Heart left ventricle (tissue), 16 donors: ENCODE measurements around the gene SP140L. TPM values are rescaled to one million over a fixed set of nuclear protein-coding genes. Genes with fewer than 3 reads are reported as not detected.
"Not testable (repeated sequence)": the region's sequence is repeated elsewhere in the genome, so short reads cannot be mapped to it uniquely, and the experiment has no call there.

Source experiments
- ATAC-seq, 4 donors: fragments of 200-7000 bp; cut with Tn5 transposase; one replicate each; pipeline ENCODE4 v1.9.1; 2020 to 2022; ENCODE audit warnings: moderate library complexity in 4 of 4, mild to moderate bottlenecking in 3 of 4, moderate number of reproducible peaks in 1 of 4
- DNase-seq, 5 donors: peaks; one replicate each; pipeline ENCODE4 v3.0.0-alpha.2; 2020
- H3K27ac ChIP-seq, 12 donors: fragments of 200-600 bp; sonication (generic) in 4 of 12; one replicate each; pipeline versions ENCODE4 v1.5.0 to v1.8.0; 2016 to 2022; ENCODE audit warnings: mild to moderate bottlenecking in 2 of 12
- H3K27me3 ChIP-seq, 9 donors: fragments of 200-600 bp; sonication (generic) in 2 of 9; one replicate each; pipeline versions ENCODE4 v1.5.1 to v1.8.0; 2016 to 2022; ENCODE audit warnings: mild to moderate bottlenecking in 3 of 9
- H3K36me3 ChIP-seq, 9 donors: fragments of 200-600 bp; sonication (generic) in 2 of 9; one replicate each; pipeline versions ENCODE4 v1.5.0 to v1.8.0; 2018 to 2022; ENCODE audit warnings: mild to moderate bottlenecking in 2 of 9
- H3K4me1 ChIP-seq, 12 donors: fragments of 200-600 bp; sonication (generic) in 4 of 12; one replicate each; pipeline versions ENCODE4 v1.5.0 to v1.8.0; 2016 to 2022; ENCODE audit warnings: mild to moderate bottlenecking in 3 of 12
- H3K4me3 ChIP-seq, 12 donors: fragments of 200-600 bp; sonication (generic) in 4 of 12; one replicate each; pipeline versions ENCODE4 v1.5.0 to v1.8.0; 2017 to 2022; ENCODE audit warnings: mild to moderate bottlenecking in 9 of 12, moderate library complexity in 4 of 12
- H3K9me3 ChIP-seq, 12 donors: fragments of 200-600 bp; sonication (generic) in 4 of 12; one replicate each; pipeline versions ENCODE4 v1.5.0 to v1.8.0; 2016 to 2022; ENCODE audit warnings: mild to moderate bottlenecking in 1 of 12
- POLR2A ChIP-seq, 2 donors: fragments of 450-650 bp; IDR thresholded peaks; one replicate each; pipeline ENCODE4 v1.6.1; 2017; ENCODE audit warnings: antibody characterized with exemption in 2 of 2, mild to moderate bottlenecking in 2 of 2, moderate library complexity in 2 of 2
- WGBS, 4 donors: extraction: QIAGEN DNeasy Blood & Tissue Kit in 2 of 4; methylation state at CpG; one replicate each; pipeline versions ENCODE4 v1.1.5 to v1.1.7; 2013 to 2018; 5-methylcytosine and 5-hydroxymethylcytosine counted together
- intact Hi-C, 10 donors: fragments of 100-400 bp; cut with DNase I; formaldehyde crosslinking; loops; one replicate each; pipeline versions ENCODE4 v1.11.1 to v1.14.2; 2022
- polyA plus RNA-seq, 2 donors: library from polyadenylated mRNA; stranded (reverse); fragments of 200-250 nt; gene quantifications; one replicate each; pipeline ENCODE4 v1.2.3, GENCODE V29; 2013
- total RNA-seq, 9 donors: library from RNA; depleted of rRNA in 2 of 9; stranded (reverse); fragments of >200 nt in 2 of 9; fragmentation: NEBNext Ultra II Directional in 3 of 9; extraction: Animal tissue kit (Norgen Biotek cat#: 25700) in 3 of 9; gene quantifications; one replicate each; pipeline versions ENCODE4 v1.1.0 to v1.2.4, GENCODE V29; 2016 to 2023
- TF ChIP-seq, protein P1 (sequence below), 12 donors: fragments of 200-600 bp; sonication (generic) in 4 of 12; IDR thresholded peaks; one replicate each; pipeline versions ENCODE4 v1.5.0 to v1.8.0; 2018 to 2022; ENCODE audit warnings: antibody characterized with exemption in 12 of 12, mild to moderate bottlenecking in 5 of 12
- donor health status: ischemic (EF 13 %, LVEDD 7.1; RV severe dilation, severe dysfunction).
- donor health status: healthy with polysubstance abuse.
- donor health status: DM: no; HTN: yes; CAD: no.
- donor health status: DM: no; HTN: no; CAD: no.
- donor health status: ischemic (EF 25% LVEDD 6.9; RV normal size, moderate dysfunction).
- donor health status: ischemic (EF 25% LVEDD 5.7; RV mildly dilated, moderate dysfunction).
- donor health status: healthy.
- donor health status: DM: yes; HTN: yes; CAD: no.
- donor health status: ischemic (EF 35%, LVEDD 5.7; RV mildly dilated, moderate dysfunction).
- donor health status: nonischemic (EF 11% LVEDD 7.7; RV severe dilation, severe dysfunction).
- donor health status: DM: yes; HTN: yes; CAD: no.
- donor health status: PGD.
- donor health status: ischemic (EF 29% LVEDD 5.4; RV normal size, mild dysfunction).
- donor health status: nonischemic (EF 23%, LVEDD 6.1; RV moderate dilation, normal function).

SP140L gene
- total and polyA plus RNA-seq, 11 donors, result 2.5 to 17.6 (median 4.0) TPM

DNA sequence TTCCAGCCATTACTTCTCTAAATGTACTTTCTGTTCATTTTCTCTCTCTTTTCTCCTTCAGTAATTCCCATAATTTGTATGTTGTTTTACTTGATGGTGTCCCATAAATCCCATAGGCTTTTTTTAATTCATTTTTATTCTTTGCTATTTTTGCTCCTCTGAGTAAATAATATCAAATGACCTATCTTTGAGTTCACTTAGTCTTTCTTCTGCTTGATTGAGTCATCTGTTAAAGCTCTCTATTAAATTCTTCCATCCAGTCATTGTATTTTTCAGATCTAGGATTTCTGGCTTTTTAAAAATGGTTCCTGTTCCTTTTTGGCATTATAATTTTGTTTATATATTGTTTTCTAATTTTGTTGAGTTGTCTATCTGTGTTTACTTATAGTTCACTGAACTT, 102.5 kb downstream of the SP140L start:
- Histone ChIP-seq H3K4me1 (peaks cover 0 to 66% (median 12%) of the 10 kb centered on the region in 12 donors), H3K27me3 (no peaks in the 10 kb centered on the region), H3K4me3 (no peak overlapping the region), H3K36me3 (peaks cover 0 to 41% (median 13%) of the 10 kb centered on the region in 9 donors), H3K9me3 (peaks cover 0 to 41% (median 12%) of the 10 kb centered on the region in 12 donors), H3K27ac (no peak overlapping the region)
- intact Hi-C loops, result no loop called here
- no peak for TF ChIP-seq POLR2A (IDR thresholded peaks at IDR 0.05)
- TF ChIP-seq, protein P1, sequence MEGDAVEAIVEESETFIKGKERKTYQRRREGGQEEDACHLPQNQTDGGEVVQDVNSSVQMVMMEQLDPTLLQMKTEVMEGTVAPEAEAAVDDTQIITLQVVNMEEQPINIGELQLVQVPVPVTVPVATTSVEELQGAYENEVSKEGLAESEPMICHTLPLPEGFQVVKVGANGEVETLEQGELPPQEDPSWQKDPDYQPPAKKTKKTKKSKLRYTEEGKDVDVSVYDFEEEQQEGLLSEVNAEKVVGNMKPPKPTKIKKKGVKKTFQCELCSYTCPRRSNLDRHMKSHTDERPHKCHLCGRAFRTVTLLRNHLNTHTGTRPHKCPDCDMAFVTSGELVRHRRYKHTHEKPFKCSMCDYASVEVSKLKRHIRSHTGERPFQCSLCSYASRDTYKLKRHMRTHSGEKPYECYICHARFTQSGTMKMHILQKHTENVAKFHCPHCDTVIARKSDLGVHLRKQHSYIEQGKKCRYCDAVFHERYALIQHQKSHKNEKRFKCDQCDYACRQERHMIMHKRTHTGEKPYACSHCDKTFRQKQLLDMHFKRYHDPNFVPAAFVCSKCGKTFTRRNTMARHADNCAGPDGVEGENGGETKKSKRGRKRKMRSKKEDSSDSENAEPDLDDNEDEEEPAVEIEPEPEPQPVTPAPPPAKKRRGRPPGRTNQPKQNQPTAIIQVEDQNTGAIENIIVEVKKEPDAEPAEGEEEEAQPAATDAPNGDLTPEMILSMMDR (IDR thresholded peaks at IDR 0.05), result no peak
- DNase-seq (no peak), ATAC-seq (no peak)

DNA sequence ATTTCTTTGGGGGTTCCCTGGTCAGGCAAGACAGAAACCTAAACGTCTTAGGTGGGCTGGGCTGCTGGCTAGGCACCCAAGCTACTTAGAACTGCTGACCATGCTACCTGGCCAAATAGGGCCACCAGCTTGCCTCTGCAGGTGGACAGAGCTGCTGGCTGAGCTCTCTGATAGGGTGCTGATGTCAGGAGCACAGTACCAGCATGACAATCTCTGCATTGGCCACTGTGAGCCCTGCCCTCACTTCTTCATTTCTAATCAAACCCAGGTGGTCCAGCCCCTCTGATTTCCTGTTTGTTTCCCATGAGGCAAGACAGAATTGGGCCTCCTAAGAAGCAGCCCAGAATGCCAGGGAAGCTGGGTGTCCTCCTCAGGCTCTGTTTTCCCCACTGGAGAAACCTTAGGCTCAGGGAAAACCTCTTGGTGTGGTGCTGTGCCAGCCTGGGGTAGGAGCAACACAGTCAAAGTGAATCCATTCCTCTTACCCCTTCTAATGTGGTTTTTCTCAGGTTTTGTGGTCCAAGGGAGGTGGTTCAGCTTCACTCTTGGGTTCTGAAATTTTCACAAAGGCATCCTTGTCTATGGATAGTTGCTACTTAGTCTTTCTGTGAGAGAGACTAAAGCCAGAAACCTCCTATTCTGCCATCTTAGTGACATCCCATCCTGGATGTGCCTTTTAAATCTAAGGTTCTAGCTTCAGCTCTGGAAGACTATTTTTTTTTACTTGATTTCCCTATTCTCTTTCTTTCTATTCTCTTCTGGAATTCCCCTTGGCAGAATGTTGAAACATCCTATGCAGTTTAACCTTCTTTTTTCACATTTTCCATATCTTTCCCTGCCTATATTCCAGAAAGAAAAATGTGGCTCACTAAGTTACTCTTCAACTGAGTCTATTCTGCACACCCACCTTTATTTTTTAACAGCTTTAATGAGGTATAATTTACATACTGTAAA, 104.2 kb downstream of the SP140L start:
- TF ChIP-seq POLR2A (IDR thresholded peaks at IDR 0.05), result no peak
- TF ChIP-seq, protein P1 (IDR thresholded peaks at IDR 0.05), result no peak
- no peak for DNase-seq
- Histone ChIP-seq H3K27me3 (no peaks in the 10 kb centered on the region), H3K36me3 (peaks cover 0 to 44% (median 14%) of the 10 kb centered on the region in 9 donors), H3K27ac (peak overlapping the region in 1 of 12 donors; percentile 44), H3K4me1 (peaks cover 0 to 55% (median under 1%) of the 10 kb centered on the region in 12 donors), H3K9me3 (peaks cover 0 to 50% (median 16%) of the 10 kb centered on the region in 12 donors), H3K4me3 (no peak overlapping the region)
- intact Hi-C loops, result no loop called here
- 75 to 100% (median 83%) methylated on average over 1 of the region's 1 CpG for WGBS, 4 donors
- ATAC-seq, result peak in 1 of 4 donors; percentile 24

DNA sequence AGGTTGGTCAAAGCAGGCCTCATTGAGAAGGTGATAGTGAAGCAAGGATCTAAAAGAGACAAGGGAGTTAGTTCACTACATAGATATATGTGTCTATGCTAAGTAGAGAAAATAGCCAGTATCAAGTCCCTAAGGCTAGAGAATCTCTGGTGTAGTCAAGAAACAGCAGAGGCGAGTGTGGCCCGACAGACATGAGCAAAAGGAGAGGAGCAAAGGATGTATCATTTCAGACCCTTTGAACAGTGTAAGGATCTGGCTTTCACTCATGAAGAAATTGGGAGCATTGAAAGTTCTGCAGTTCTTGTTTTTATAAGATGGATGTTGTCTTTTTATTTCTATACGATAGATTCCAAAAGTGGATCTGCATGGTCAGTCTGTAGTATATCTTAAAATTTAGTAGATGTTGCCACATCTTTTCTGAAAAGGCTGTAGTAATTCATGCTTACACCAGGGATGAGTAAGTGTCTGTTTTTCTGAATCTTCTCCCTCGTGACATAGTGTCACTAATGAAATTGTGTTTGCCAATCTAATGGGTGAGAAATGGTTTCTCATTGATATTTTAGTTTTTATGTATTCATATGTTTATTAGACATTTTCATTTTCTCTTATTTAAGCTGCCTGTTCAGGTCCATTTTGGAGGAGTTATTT, 107.8 kb downstream of the SP140L start:
- TF ChIP-seq, protein P1 (IDR thresholded peaks at IDR 0.05), result no peak
- no peak for TF ChIP-seq POLR2A (IDR thresholded peaks at IDR 0.05)
- intact Hi-C loops, result no loop called here
- peaks cover 0 to 58% (median 9%) of the 10 kb centered on the region in 12 donors for H3K4me1 ChIP-seq
- peak overlapping the region in 1 of 12 donors; percentile 33 for H3K27ac ChIP-seq
- 73 to 92% (median 77%) methylated on average over 4 of the region's 4 CpGs for WGBS, 4 donors
- peaks cover 0 to 32% (median 7%) of the 10 kb centered on the region in 9 donors for H3K36me3 ChIP-seq
- H3K27me3 ChIP-seq, result no peaks in the 10 kb centered on the region
- no peak for ATAC-seq
- DNase-seq, result no peak
- H3K4me3 ChIP-seq, result no peak overlapping the region
- peaks cover 0 to 43% (median 8%) of the 10 kb centered on the region in 12 donors for H3K9me3 ChIP-seq

DNA sequence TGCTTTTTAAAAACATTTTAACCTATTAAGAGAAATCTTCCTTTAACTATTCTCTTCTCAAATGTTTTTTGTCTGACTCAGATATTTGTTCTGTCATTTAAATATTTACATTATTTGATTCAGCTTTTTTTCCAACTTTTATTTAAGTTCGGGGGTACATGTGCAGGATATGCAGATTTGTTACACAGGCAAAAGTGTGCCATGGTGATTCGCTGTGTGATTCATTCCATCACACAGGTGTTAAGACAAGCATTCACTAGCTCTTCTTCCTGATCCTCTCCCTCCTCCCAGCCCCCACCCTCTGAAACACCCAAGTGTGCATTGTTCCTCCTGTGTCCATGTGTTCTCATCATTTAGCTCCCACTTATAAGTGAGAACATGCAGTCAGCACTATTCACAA, 108.4 kb downstream of the SP140L start:
- TF ChIP-seq, protein P1 (IDR thresholded peaks at IDR 0.05), result no peak
- TF ChIP-seq POLR2A (IDR thresholded peaks at IDR 0.05), result no peak
- H3K27me3 ChIP-seq, result no peaks in the 10 kb centered on the region
- peaks cover 0 to 26% (median 7%) of the 10 kb centered on the region in 9 donors for H3K36me3 ChIP-seq
- WGBS, 4 donors, result 95 to 98% (median 97%) methylated on average over 2 of the region's 2 CpGs
- H3K9me3 ChIP-seq, result peaks cover 0 to 38% (median 8%) of the 10 kb centered on the region in 12 donors
- intact Hi-C loops, result no loop called here
- ATAC-seq (no peak), DNase-seq (no peak)
- H3K4me1 ChIP-seq, result peaks cover 0 to 58% (median 13%) of the 10 kb centered on the region in 12 donors
- H3K4me3 ChIP-seq, result no peak overlapping the region
- no peak overlapping the region for H3K27ac ChIP-seq

DNA sequence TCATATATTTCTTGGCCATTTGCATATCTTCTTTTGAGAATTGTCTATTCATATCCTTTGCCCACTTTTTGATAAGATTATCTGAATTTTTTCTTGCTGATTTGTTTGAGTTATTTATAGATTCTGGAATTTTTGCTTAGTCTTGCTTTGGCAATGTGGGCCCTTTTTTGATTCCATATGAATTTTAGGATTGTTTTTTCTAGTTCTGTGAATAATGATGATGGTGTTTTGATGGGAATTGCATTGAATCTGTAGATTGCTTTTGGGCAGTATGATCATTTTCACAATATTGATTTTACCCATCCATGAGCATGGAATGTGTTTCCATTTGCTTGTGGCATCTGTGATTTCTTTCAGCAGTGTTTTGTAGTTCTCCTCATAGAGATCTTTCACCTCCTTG, 112.1 kb downstream of the SP140L start:
- DNase-seq, ATAC-seq, H3K4me3 ChIP-seq, intact Hi-C loops, H3K27me3 ChIP-seq: not testable (repeated sequence)
- Histone ChIP-seq H3K4me1 (peaks cover 0 to 65% (median 27%) of the 10 kb centered on the region in 12 donors), H3K9me3 (peaks cover 0 to 20% (median 8%) of the 10 kb centered on the region in 12 donors), H3K27ac (peak overlapping the region in 1 of 12 donors; percentile 77), H3K36me3 (peaks cover 0 to 42% (median 18%) of the 10 kb centered on the region in 9 donors)
